GM12878 (cell line): ENCODE data around the gene DMBX1. TPM values are rescaled to one million over a fixed set of nuclear protein-coding genes. Genes with fewer than 3 reads are reported as not detected.

Experiments used
- ATAC-seq: fragments of 200-7000 bp; cut with Tn5 transposase; 3 replicates; pipeline ENCODE4 v1.9.1; 2020; ENCODE audit warnings: mild to moderate bottlenecking, moderate library complexity
- BruUV-seq: library from RNA; stranded (reverse); fragments of 400-500 nt; replicated peaks from 2 replicates; lab custom pipeline; 2021; lab: Mats Ljungman, UMichigan
- CTCF ChIA-PET: fragments of 300-600 bp; sonication (Branson Sonifier 250); formaldehyde crosslinking; extraction: SDS; loops from one replicate; lab custom pipeline; 2021; ENCODE audit warnings: inconsistent platforms; lab: Yijun Ruan, JAX
- POLR2A ChIA-PET: fragments of 350-600 bp; formaldehyde crosslinking; extraction: SDS; loops from one replicate; lab custom pipeline; 2021; ENCODE audit warnings: inconsistent platforms; lab: Charles Lee
- RAD21 ChIA-PET: fragments of 300-600 bp; sonication (Branson Sonifier 250); formaldehyde crosslinking; loops from one replicate; lab custom pipeline; 2023; ENCODE audit warnings: antibody characterized with exemption; ENCODE audit not compliant: unreplicated experiment; lab: Charles Lee
- SMC1A ChIA-PET: fragments of 300-600 bp; sonication (Branson Sonifier 250); formaldehyde crosslinking; loops from one replicate; lab custom pipeline; 2023; ENCODE audit not compliant: unreplicated experiment, uncharacterized antibody; lab: Charles Lee
- DNase-seq: peaks from one replicate; pipeline ENCODE4 v3.0.0-alpha.2; 2011; ENCODE audit warnings: low read depth, low spot score
- FAIRE-seq: peaks from 3 replicates; lab custom pipeline; 2011; peaks lifted over from hg19 to GRCh38; lab: Jason Lieb, UNC
- H2AFZ ChIP-seq: 2 replicates; pipeline ENCODE4 v1.6.0; 2011; ENCODE audit warnings: low read depth, low read length, control low read depth; ENCODE audit not compliant: control insufficient read depth
- H3K27ac ChIP-seq: 2 replicates; pipeline ENCODE4 v1.5.1; 2011; ENCODE audit warnings: control low read depth; ENCODE audit not compliant: control insufficient read depth, insufficient read depth
- H3K27me3 ChIP-seq, 2 experiments: replicated peaks in 1 of 2; 2 replicates each; pipeline versions ENCODE4 v1.6.0 to v1.6.1; 2011; ENCODE audit warnings: low read length in 1 of 2; ENCODE audit not compliant: control insufficient read depth in 2 of 2, insufficient read depth in 2 of 2
- H3K36me3 ChIP-seq, 2 experiments: 2 replicates each; pipeline ENCODE4 v1.5.1; 2011; ENCODE audit warnings: low read length in 1 of 2; ENCODE audit not compliant: control insufficient read depth in 2 of 2, insufficient read depth in 2 of 2
- H3K4me1 ChIP-seq: 2 replicates; pipeline ENCODE4 v1.6.1; 2011; ENCODE audit warnings: mild to moderate bottlenecking, low read length, moderate library complexity, mixed read lengths; ENCODE audit not compliant: control insufficient read depth, insufficient read depth
- H3K4me2 ChIP-seq: 2 replicates; pipeline ENCODE4 v1.6.0; 2011; ENCODE audit warnings: control low read depth; ENCODE audit not compliant: control insufficient read depth, insufficient read depth
- H3K4me3 ChIP-seq: fragments of 200-600 bp; sonication (generic); 2 replicates; pipeline ENCODE4 v1.5.1; 2016
- H3K79me2 ChIP-seq: 2 replicates; pipeline ENCODE4 v1.6.0; 2011; ENCODE audit warnings: low read length; ENCODE audit not compliant: control insufficient read depth, insufficient read depth
- H3K9ac ChIP-seq: 2 replicates; pipeline ENCODE4 v1.8.0; 2011; ENCODE audit warnings: low read length, control low read depth, mixed read lengths; ENCODE audit not compliant: control insufficient read depth, insufficient read depth
- H3K9me3 ChIP-seq: replicated peaks from 3 replicates; pipeline ENCODE4 v1.5.1; 2011; ENCODE audit warnings: mild to moderate bottlenecking, low read length; ENCODE audit not compliant: control insufficient read depth, insufficient read depth
- H4K20me1 ChIP-seq: 2 replicates; pipeline ENCODE4 v1.6.0; 2011; ENCODE audit not compliant: control insufficient read depth, insufficient read depth
- BACH1 ChIP-seq: fragments of 450-650 bp; IDR thresholded peaks from 2 replicates; pipeline ENCODE4 v1.6.1; 2017; ENCODE audit warnings: mild to moderate bottlenecking, borderline replicate concordance
- BHLHE40 ChIP-seq, 2 experiments: fragments of 450-650 bp in 1 of 2; IDR thresholded peaks; 2 replicates each; pipeline ENCODE4 v1.6.1; 2011 to 2017; ENCODE audit warnings: low read depth in 2 of 2, borderline replicate concordance in 1 of 2, improper control_type of control experiment in 1 of 2, low read length in 1 of 2, mild to moderate bottlenecking in 1 of 2
- EGR1 ChIP-seq, 2 experiments: IDR thresholded peaks; 1 replicate in 1 of 2; 2 replicates in 1 of 2; pipeline ENCODE4 v1.6.1; 2011 to 2012; ENCODE audit warnings: low read depth in 2 of 2, low read length in 2 of 2, borderline replicate concordance in 1 of 2, mild to moderate bottlenecking in 1 of 2, moderate library complexity in 1 of 2
- HDAC2 ChIP-seq: fragments of 200-600 bp; sonication (generic); IDR thresholded peaks from 2 replicates; pipeline ENCODE4 v1.6.1; 2017
- MYC ChIP-seq: IDR thresholded peaks from 2 replicates; pipeline ENCODE4 v1.6.1; 2011; ENCODE audit warnings: mild to moderate bottlenecking, low read length, moderate library complexity, inconsistent platforms; ENCODE audit not compliant: insufficient read depth, insufficient replicate concordance, insufficient read length, severe bottlenecking
- PAX5 ChIP-seq: IDR thresholded peaks from 2 replicates; pipeline ENCODE4 v1.6.1; 2011; ENCODE audit warnings: low read depth, low read length, borderline replicate concordance
- RBBP5 ChIP-seq: fragments of 200-600 bp; sonication (generic); conservative IDR thresholded peaks from 2 replicates; pipeline ENCODE4 v1.6.1; 2016
- SP1 ChIP-seq: IDR thresholded peaks from one replicate; pipeline ENCODE4 v1.6.1; 2011; ENCODE audit warnings: low read depth, low read length
- SREBF1 ChIP-seq: IDR thresholded peaks from 2 replicates; pipeline ENCODE4 v1.6.1; 2012; ENCODE audit warnings: mild to moderate bottlenecking, low read length
- TAF1 ChIP-seq: IDR thresholded peaks from 2 replicates; pipeline ENCODE4 v1.6.1; 2011; ENCODE audit warnings: mild to moderate bottlenecking, low read depth, low read length, borderline replicate concordance
- TCF12 ChIP-seq: IDR thresholded peaks from 2 replicates; pipeline ENCODE4 v1.6.1; 2011; ENCODE audit warnings: low read depth, mild to moderate bottlenecking, low read length
- TCF3 ChIP-seq: IDR thresholded peaks from 2 replicates; pipeline ENCODE4 v1.6.1; 2012; ENCODE audit warnings: low read depth, mild to moderate bottlenecking, low read length, borderline replicate concordance; ENCODE audit not compliant: insufficient read depth
- USF1 ChIP-seq: IDR thresholded peaks from 2 replicates; pipeline ENCODE4 v1.6.1; 2011; ENCODE audit warnings: borderline replicate concordance, low read depth, mild to moderate bottlenecking, moderate library complexity, mixed read lengths, low read length; ENCODE audit not compliant: insufficient read depth; ENCODE audit errors: extremely low read length
- USF2 ChIP-seq: IDR thresholded peaks from 2 replicates; pipeline ENCODE4 v1.6.1; 2011; ENCODE audit warnings: low read depth, low read length, improper control_type of control experiment, borderline replicate concordance
- WRNIP1 ChIP-seq: IDR thresholded peaks from 2 replicates; pipeline ENCODE4 v1.6.1; 2011; ENCODE audit warnings: low read depth, low read length, improper control_type of control experiment, borderline replicate concordance
- WGBS: methylation state at CpG from one replicate; pipeline ENCODE4 v1.1.6; 2016; ENCODE audit warnings: low lambda C conversion rate; ENCODE audit not compliant: insufficient replicate concordance, insufficient coverage; ENCODE audit errors: missing lambda C conversion rate; 5-methylcytosine and 5-hydroxymethylcytosine counted together
- in situ Hi-C: fragments of 300-500 bp; cut with MboI; formaldehyde crosslinking; loops from 9 replicates; pipeline ENCODE4 v1.14.3; 2018; ENCODE audit warnings: mixed read lengths
- intact Hi-C: fragments of 100-400 bp; cut with micrococcal nuclease; formaldehyde crosslinking; loops from one replicate; pipeline ENCODE4 v1.14.2; 2022; ENCODE audit not compliant: unreplicated experiment
- polyA plus RNA-seq, 11 experiments: library from polyadenylated mRNA; depleted of rRNA in 4 of 11; unstranded in 6 of 11; stranded (reverse) in 5 of 11; fragments of >200 nt; fragmentation: Nextera tagmentation in 4 of 11; fragmentation: Illumina TruSeq in 1 of 11; extraction: Ambion mirVana in 4 of 11; extraction: Trizol in 1 of 11; gene quantifications; 1 replicate in 1 of 11; 2 replicates in 10 of 11; pipeline versions ENCODE4 v1.2.1 to v1.2.3, GENCODE V29; 2011 to 2016; ENCODE audit warnings: inconsistent platforms in 2 of 11, missing spikeins in 2 of 11, low read depth in 1 of 11
- total RNA-seq, 4 experiments: library from RNA; depleted of rRNA in 3 of 4; stranded (reverse); fragments of >200 nt in 3 of 4; fragmentation: Illumina TruSeq in 1 of 4; extraction: Trizol in 1 of 4; gene quantifications; 2 replicates each; pipeline versions ENCODE4 v1.2.1 to v1.2.3, GENCODE V29; 2013 to 2021
- TF ChIP-seq, protein P1 (sequence below): fragments of 450-650 bp; formaldehyde crosslinking; IDR thresholded peaks from 2 replicates; pipeline ENCODE4 v1.4.0; 2022; ENCODE audit warnings: mild to moderate bottlenecking, moderate library complexity
- TF ChIP-seq, protein P2 (sequence below): fragments of 450-650 bp; IDR thresholded peaks from 2 replicates; pipeline ENCODE4 v1.6.1; 2014; ENCODE audit warnings: mild to moderate bottlenecking

Gene DMBX1
- total and polyA plus RNA-seq, 10 of the 15 experiments (the other 5 are each of a cell fraction or from before 2014, with no cell fraction given) = 0.03 TPM; not detected in 9

DNA sequence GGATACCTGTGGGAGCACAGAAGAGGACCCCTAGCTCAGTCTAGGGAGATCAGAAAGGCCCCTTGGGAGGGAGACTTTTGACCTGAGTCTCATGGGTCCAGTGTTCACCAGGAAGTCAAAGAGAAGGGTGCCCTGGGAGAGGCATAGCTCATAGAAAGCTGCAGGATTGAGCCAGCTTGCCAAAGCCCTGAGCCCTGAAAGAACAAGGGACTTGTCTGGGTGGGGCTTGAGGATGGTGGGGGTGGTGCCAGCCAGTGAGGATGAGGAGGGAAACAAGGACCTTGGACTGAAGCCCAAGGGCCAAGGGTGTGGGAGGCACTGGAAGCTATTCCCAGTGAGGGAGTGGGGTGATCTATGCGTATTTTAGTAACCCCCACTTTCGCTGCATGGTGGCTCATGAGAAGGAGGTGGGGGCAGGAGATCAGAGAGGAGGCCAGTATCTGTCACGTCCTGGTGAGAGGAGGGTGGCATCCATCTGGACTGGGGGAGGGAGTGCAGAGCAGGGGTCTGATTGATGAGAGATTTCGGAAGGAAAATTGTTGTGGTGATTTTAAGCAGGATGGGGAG lies 28.4 kb downstream of the DMBX1 start (continued):
- no peak for TF ChIP-seq MYC
- no peak for TF ChIP-seq TCF12
- TF ChIP-seq BACH1 = no peak
- TF ChIP-seq SREBF1 = no peak
- TF ChIP-seq, all 136 proteins: peak for 0

GRCh38 chr1:46519209-46519608 lies 29.6 kb downstream of the DMBX1 start:
- H4K20me1 ChIP-seq = no peaks in the 10 kb centered on the region
- ATAC-seq (no peak), DNase-seq (no peak), FAIRE-seq (no peak)
- in situ Hi-C loops = no loop called here
- SMC1A ChIA-PET = no interaction called here
- POLR2A ChIA-PET = no interaction called here
- intact Hi-C loops = no loop called here
- H3K4me2 ChIP-seq = no peak overlapping the region
- CTCF ChIA-PET = interaction anchor here (1.7 to 2.3 kb wide), 2 partner anchors 8 to 9 kb away, joined by 3 to 7 read pairs; no protein-coding TSS in a partner anchor
- H3K9me3 ChIP-seq = no peaks in the 10 kb centered on the region
- H3K27ac ChIP-seq = no peak overlapping the region
- H3K79me2 ChIP-seq = no peaks in the 10 kb centered on the region
- no peaks in the 10 kb centered on the region for H3K36me3 ChIP-seq
- 16% methylated on average over 4 of the region's 4 CpGs for WGBS
- RAD21 ChIA-PET = interaction anchor here (0.5 kb wide), 1 partner anchor 39 kb away, joined by 3 read pairs; no protein-coding TSS in a partner anchor
- peaks cover 12% of the 10 kb centered on the region for H3K4me1 ChIP-seq
- no peak overlapping the region for H2AFZ ChIP-seq
- no peaks in the 10 kb centered on the region; a peak in 1 of 4 replicates for H3K27me3 ChIP-seq
- no peak overlapping the region for H3K9ac ChIP-seq
- BruUV-seq = no TSS peak
- no peak overlapping the region for H3K4me3 ChIP-seq
- TF ChIP-seq BHLHE40 (IDR thresholded peaks at IDR 0.05; ENCODE audit: borderline replicate concordance in 1 of 2, low read depth in 2 of 2, low read length in 1 of 2) = no peak
- no peak for TF ChIP-seq RBBP5
- no peak for TF ChIP-seq SP1
- TF ChIP-seq PAX5 = no peak
- TF ChIP-seq HDAC2 = no peak
- TF ChIP-seq USF2 = no peak
- TF ChIP-seq WRNIP1 = no peak
- TF ChIP-seq, protein P1, sequence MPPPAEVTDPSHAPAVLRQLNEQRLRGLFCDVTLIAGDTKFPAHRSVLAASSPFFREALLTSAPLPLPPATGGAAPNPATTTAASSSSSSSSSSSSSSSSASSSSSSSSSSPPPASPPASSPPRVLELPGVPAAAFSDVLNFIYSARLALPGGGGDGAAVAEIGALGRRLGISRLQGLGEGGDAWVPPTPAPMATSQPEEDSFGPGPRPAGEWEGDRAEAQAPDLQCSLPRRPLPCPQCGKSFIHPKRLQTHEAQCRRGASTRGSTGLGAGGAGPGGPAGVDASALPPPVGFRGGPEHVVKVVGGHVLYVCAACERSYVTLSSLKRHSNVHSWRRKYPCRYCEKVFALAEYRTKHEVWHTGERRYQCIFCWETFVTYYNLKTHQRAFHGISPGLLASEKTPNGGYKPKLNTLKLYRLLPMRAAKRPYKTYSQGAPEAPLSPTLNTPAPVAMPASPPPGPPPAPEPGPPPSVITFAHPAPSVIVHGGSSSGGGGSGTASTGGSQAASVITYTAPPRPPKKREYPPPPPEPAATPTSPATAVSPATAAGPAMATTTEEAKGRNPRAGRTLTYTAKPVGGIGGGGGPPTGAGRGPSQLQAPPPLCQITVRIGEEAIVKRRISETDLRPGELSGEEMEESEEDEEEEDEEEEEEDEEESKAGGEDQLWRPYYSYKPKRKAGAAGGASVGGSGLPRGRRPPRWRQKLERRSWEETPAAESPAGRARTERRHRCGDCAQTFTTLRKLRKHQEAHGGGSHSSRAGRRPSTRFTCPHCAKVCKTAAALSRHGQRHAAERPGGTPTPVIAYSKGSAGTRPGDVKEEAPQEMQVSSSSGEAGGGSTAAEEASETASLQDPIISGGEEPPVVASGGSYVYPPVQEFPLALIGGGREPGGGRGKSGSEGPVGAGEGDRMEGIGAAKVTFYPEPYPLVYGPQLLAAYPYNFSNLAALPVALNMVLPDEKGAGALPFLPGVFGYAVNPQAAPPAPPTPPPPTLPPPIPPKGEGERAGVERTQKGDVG = no peak
- TF ChIP-seq, protein P2, sequence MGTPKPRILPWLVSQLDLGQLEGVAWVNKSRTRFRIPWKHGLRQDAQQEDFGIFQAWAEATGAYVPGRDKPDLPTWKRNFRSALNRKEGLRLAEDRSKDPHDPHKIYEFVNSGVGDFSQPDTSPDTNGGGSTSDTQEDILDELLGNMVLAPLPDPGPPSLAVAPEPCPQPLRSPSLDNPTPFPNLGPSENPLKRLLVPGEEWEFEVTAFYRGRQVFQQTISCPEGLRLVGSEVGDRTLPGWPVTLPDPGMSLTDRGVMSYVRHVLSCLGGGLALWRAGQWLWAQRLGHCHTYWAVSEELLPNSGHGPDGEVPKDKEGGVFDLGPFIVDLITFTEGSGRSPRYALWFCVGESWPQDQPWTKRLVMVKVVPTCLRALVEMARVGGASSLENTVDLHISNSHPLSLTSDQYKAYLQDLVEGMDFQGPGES = no peak
- no peak for TF ChIP-seq TCF3
- no peak for TF ChIP-seq TAF1
- TF ChIP-seq USF1 = no peak
- TF ChIP-seq EGR1 (IDR thresholded peaks at IDR 0.05; ENCODE audit: borderline replicate concordance in 1 of 2, low read depth in 2 of 2, low read length in 2 of 2) = no peak
